Nucleus accumbens (tissue), 56 donors: Measurements from ENCODE around the gene KSR2.

Source experiments
- DNase-seq, 56 donors: peaks; one replicate each; lab custom pipeline; 2025; lab: John Stamatoyannopoulos, UW

KSR2 gene

DNA sequence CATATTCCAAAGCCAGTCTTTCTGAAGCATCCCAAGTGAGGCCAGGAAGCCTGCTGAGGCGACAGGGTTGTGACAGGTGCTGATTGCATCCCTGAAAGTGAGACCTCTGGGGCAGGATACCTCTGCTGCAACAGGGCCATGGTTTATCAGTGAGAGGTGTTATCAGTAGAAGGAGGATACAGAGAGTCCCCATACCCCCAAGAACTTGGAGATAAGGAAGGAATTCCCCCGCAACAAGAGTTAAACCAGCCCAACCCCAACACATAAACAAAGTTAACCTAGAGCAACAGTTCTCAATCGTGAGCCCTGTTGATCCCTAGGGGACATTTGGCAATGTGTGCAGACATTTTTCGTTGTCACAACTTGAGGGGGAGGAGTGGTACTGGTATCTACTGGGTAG, 374.3 kb downstream of the KSR2 start:
- DNase-seq: no peak

DNA sequence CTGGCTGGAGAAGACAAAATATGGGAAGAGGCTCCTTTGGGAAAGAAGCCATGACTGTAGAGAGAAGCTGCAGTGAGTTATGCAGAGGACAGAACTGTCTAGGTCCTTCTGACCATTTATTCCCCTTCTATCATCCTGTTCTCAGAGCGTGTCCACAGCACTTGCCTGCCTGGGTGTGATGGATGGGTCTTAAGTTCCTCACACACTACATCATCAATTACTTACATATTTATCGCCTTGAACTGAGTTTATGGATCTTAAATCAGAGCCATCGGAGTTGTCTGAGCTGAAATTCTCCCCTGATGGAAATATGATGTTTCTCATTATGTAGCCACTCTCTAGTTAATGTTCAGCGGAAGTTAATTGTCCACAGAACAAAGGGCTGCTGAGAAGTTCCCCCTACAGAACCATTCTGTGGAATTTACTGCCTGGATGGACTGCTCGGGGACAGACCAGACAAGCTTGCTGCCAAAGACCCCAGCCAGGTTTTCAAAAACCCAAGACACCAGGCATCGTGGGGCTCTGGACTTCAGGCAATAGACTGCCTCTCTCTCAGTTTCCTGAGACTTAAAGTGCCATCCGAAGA, 374.9 kb downstream of the KSR2 start:
- DNase-seq: no peak

DNA sequence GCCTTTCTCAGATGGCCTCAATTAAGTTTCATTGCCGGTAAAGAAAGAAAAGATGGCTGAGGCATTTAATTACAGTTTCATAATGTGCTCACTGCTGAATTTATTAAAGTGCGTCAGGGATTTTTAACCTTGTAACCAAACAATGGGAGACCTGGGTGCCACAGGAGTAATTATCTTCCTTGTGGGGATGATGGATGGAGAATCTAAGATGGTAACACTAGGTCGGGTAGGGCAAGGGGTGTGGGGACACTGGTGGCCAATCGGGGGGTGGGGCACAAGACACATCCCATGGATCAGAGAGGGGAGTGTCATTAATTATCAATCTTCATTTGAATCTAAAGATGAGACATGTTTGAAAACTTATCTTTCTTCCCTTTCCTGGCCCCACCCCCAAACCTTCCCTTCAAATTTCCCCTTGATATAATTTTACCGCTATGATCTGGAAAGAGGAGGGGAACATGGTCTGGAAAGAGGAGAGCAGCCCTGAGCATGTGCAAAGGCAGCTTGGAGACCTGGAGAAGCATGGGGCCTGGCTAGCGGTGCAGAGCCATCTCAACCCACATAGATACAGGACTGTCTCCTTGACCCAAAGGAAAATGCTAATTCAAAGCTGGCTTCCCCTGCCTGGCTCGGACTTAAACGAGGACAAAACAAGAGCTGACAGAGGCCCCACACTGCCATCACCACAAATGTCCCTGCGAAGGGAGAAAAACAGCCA, 376.0 kb downstream of the KSR2 start:
- DNase-seq: no peak

DNA sequence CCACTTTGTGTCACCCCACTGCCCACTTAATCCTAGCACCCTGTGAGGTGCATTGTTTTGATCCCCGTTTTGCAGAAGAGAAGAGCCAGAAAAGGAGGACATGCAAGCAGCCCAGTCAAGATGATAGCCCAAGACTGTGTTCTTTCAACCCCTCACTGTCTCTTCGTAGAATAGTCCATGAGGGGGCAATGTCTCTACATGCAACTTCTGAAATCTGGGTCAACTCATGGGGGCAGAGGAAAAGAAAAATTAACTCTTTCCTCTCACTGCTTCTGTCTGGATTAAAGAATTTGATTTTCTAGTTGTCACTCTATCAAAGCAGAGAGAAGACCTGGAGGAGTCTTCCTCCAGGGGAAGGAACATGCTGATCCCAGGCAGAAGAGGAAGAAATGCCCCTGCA, 377.8 kb downstream of the KSR2 start:
- DNase-seq: no peak

DNA sequence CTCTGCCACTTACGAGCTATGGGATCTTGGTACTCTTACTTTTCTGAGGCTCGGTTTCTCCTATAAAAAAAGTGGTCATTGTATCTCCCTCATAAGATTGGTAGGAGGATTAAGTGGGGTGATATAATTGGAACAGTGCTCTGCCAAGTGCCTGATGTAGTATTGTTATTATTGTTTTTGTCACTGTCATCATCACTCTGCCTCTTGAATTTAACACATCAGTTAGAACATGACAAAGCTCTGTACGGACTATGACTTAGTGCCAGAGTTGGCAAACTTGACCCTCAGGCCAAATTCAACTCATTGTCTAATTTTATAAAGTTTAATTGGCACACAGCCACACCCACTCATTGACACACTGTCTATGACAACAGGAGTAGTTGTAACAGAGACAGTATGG, 378.4 kb downstream of the KSR2 start:
- no peak for DNase-seq

DNA sequence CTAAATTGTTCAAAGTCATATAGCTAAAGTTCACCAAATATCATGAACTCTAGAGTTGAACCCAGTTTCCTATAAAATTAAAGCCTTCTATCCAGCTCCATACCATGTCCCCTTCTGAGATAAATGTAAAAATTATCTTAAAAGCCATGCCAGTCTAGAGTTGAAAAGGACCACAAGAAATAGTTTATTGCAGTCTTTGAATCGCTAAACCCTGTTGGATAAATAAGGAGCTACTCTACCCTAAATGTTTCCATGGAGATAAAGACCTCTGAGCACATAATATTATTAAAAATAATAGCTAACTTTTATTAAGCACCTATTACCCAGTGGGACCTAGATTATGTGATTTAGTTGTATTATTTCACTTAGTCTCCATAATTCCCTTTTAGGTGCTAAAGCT, 379.8 kb downstream of the KSR2 start:
- no peak for DNase-seq

DNA sequence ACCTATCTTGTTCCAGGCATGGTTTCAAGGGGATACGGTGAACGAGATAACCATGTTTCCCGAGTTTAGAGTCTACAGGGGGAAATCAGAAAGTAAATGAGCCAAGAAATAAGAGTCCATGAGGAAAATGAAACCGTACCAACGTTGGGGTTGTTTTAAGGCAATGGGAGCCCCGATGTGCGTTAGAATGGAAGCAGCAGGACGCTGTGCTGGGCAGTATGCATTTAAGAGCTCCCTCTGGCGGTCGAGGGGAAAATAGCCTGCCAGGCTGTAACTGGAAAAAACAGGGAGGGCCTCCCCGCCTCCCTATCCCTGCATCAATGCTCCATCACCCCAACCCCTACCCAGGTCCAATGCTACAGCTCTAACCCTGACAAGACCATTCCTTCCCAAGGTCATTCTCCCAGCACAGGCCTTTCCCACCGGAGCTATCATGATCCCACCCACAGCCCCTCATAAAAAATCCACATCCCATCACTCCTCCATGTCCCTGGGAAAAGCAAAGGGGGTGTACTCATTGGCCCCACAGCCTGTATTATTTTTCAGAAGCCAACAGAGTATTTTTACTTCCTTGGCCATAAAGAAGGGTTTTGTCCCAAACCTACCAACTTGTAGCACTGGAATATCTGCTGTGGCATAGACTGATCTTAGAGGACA, 381.0 kb downstream of the KSR2 start:
- DNase-seq: peak in 28 of 56 donors; percentile 0 to 63 (median 8)

DNA sequence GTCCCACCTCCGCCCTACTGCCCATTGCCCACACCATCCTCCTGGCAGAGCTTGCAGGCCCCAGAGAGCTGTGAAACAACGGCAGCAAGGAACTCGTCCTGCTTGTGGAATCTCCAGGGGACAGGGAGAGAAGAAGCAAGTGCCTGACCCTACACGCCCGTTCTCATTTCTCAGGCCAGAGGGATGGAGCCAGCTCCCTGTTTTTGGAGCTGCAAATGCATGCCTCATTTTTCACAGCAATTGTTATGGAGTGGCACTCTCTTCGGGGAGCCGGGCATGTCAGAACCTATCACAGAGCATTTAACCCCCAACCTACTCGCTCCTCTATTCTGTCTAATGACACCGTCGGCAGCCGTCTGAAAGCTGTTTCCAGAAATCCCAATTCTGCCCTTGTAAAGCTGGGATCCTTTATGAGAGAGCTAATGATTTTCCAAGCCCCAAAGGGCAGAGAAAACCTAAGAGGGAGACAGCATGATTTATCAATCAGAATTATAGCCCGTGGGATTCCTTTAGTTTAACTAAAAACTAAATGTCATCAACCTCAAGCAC, 385.0 kb downstream of the KSR2 start:
- no peak for DNase-seq

DNA sequence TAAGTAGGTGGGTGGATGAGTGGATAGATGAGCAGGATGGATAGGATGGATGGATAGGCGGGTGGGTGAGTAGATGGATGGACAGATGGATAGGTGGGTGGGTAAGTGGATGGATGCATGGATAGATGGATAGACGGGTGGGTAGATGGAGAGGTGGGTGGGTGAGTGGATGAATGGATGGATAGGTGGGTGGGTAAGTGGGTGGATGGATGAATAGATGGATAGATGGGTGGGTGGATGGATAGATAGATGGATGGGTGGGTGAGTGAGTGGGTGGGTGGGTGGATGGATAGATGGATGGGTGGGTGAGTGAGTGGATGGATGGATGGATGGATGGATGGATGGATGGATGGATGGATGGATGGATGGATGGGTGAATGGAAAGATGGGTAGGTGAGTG, 385.7 kb downstream of the KSR2 start:
- DNase-seq: no peak

DNA sequence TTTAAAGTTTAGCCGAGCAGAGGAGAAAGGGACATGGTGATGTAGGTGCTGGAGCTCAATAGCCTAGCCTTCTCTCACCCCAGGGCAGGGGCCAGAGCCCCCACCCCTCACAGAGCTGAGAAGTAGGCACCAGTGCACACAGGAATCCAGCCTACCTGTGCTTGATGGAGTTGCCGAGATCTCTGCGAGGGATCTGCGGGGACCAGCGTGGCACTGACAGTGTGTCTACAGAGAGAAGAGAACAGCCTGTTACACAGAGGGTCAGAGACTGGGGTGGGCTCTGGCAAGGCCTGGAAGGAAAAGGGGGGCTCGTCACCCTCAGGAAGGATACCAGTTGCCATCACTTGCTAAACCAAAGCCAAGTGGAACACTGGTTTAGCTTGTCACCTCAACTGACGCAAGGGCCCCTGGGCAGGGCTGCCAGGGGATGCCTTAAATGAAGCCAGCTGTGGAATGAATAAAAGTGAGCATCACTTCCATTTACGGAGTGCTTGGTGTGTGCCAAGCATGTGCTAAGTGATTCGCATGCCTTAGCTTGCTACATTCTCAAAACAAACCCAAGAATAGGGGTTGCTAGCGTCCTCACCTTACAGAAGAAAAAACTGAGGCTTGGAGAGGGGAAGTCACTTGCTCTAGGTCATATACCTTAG, 386.5 kb downstream of the KSR2 start:
- no peak for DNase-seq

DNA sequence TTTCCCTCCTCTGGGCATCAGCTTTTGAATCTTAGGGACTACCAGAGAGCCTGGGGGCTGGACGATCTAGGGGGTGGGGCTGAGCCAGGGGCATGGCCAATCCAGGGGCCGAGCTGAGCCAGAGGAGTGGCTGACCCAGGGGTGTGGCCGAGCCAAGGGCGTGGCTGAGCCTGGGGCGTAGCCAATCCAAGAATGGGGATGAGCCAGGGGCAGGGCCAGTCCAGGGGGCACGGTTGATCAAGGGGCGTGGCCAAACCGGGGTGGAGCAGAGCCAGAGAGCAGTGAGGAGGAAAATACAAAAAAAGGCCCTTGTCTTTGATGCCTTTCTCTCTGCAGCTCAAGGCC, 388.1 kb downstream of the KSR2 start:
- DNase-seq: peak in 16 of 56 donors; percentile 1 to 48 (median 14)

DNA sequence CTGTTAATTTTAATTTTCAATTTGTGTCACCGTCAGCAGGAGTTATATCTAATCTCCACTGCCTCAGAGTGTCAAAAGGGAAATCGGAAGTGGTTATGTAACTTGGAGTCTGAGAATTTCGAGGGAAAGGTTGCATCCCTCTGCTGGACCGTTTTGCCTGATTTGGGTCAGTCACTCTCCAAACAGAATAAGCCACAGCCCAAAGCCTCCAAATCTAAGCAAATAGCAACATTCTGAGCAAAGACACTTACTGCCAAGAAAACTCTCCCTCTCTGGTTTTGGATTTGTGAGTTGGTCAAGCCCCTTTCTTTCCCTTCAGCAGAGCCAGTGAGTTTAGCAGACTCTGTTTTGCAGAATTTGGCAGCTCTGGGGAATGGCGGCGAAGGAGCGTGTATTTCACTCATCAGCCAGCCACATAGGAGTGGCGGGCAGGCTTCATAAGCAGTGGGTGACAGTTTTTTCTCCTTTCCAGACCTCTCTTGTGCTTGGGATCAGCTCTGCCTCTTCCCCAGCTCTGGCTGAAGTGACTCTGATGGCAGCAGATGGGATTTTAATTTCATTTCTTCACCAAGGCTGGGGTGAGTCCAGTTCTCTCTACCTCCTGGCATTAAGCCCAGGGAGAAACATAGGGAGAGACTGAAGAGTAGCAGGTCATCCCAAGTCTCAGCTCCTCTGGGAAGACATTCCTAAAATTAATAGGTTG, 388.6 kb downstream of the KSR2 start:
- DNase-seq: peak in 3 of 56 donors; percentile 8 to 15 (median 8)

DNA sequence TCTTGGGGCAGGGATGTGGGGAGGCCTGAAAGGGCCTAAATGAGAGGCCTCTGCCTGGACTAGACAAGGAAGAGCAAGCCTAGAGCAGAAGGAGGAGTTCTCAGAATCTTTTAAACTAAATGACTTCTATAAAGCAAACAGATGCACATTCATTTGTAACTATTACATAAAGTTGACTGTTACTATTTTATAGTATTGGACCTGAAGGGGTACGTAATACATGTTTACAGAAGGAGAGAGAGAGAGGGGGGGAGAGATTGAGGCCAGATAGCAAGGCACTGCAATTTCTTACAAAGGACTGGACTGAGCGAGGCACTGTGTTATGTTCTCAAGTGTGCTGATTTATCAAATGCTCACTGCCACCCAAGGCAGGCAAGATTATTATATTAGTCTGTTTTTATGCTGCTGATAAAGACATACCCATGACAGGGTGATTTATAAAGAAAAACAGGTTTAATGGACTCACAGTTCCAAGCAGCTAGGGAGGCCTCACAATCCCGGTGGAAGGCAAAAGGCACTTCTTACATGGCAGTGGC, 391.6 kb downstream of the KSR2 start:
- no peak for DNase-seq

DNA sequence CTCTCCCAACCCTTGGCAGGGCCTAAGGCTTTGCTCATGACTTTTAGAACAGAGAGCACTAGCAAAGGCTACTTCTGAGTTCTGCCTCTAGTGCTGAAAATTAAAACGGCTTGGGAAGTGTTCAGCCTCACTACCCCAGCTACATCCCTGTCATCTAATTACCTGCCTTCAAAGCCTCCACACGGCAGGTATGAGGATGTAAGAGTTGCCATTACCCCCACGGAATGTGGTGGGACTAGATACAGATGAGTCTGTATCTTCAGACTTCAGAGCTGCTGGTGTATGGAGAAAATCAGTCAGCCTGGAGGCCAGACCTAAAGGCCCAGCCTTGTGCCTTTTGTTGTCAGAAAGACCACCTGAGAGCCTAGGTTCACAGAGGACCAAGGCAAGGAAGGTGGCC, 392.7 kb downstream of the KSR2 start:
- no peak for DNase-seq

DNA sequence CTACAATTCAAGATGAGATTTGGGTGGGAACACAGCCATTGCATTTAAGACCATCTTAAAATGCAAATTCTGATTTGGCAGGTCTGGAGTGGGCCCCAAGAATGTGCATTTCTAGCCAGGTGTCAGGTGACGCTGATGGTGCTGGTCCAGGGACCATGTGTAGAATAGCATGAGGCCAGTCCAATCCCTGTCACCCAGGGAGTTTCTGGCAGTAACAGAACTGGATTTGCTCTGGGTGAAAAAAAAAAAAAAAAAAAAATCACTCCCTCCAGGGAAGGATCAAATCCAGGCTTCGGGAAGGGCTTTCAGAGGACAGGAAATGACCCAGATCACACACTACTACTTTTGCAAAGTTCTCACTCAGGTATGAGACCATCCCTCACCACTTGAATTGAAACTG, 394.1 kb downstream of the KSR2 start:
- DNase-seq: no peak

DNA sequence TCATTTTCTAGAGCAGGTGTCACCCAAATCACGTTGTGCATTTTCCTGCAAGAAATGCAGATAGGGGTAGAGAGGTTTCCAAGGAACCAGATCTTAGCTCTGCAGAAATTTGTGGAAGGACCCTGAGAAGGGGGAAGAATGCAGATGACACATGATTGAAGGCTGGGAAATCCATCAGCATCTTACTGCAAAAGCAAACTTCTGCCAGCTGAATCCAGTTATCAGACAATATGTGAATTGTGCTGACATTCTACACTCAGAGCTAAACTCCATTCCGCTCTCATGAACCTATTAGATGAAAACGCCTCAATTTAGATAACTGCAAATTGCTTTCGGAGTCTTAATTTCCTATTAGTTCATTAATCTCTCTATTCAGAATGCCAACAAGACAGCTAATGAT, 396.0 kb downstream of the KSR2 start:
- DNase-seq: no peak

DNA sequence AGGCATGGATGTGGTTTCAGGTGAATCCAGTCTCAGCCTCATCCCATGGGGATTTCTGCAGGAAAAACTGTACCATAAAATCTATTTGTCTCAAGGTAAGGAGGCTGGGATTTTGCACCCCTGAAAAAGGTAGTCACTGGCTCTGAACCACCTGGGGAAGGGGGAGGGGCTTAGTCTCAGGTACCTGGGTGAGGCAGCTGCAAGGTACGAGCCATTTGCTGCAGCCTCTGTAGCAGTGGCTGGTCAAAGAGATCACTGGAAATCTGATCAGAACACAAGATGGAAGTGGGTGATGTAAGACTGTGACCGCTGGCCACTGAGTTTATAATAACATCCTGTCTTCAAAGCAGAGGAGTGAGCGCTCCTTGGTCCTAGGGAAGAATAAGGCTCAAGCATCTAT, 397.5 kb downstream of the KSR2 start:
- no peak for DNase-seq

DNA sequence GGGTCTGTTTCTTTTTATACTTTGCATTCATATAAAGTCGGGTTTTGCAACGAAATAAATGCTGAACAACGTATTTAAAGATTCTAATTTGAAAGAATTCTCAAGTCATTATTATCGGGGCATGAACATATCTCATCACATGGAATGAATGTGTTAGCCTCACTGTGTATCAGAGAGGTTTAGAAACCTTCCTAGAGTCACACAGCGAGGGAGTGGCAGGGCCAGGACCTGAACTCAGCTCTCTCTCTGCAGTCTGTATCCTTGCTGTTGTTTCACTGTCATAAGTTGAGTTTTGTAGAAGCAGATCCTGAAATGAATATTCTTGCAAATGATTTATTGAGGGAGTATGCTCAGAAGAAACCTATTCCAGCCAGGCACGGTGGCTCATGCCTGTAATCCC, 398.2 kb downstream of the KSR2 start:
- DNase-seq: no peak

DNA sequence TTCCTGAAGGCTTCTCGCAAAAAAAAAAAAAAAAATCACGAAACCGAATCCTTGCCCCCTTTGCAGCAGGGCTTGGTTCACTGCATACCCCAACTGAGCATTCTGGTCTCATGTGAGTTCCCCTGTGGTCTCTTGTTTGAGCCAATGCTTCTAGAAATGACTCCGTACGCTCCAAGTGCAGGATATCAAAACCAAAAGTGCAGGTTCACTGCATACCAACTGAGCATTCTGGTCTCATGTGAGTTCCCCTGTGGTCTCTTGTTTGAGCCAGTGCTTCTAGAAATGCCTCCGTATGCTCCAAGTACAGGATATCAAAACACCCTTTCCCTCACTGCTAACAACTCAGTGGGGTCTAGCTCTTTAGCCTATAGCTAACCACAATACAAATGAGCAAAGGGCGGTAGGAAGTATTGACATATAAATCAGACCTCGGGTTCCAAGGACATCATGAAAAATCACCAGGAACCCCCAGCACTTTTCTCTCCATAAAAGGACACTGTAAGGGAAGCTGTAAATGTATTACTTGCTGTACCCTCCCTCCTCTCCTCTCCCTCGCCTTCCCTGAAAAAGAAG, 401.1 kb downstream of the KSR2 start:
- no peak for DNase-seq

DNA sequence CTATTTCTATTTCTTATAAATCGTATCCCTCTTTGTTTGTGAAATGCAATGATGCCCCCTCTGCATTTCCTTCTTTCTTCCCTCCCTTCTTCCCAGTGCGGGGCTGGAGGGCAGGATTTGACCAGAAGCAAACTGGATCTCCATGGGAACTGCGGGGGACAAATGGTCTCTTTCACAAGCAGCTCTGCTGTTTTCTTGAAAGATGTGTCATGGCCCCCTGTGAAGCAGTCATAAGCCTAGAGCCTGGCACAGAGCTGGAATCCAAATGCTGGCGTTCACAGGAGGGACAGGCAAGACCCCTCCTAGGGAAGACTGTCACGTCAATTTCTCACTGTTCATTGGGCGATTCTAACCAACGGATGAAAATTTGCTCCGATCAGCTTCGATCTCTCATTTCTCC, 403.9 kb downstream of the KSR2 start:
- DNase-seq: peak in 8 of 56 donors; percentile 6 to 39 (median 15)
